H1 (cell line): ENCODE measurements around the gene PCDHGB7. TPM values are rescaled to one million over a fixed set of nuclear protein-coding genes. Genes with fewer than 3 reads are reported as not detected.

ENCODE experiments used
- CTCF ChIA-PET: fragments of 300-600 bp; sonication (Branson Sonifier 250); formaldehyde crosslinking; loops from one replicate; lab custom pipeline; 2021; ENCODE audit not compliant: partially characterized antibody; lab: Charles Lee
- POLR2A ChIA-PET: fragments of 300-600 bp; sonication (Branson Sonifier 250); formaldehyde crosslinking; loops from one replicate; lab custom pipeline; 2021; ENCODE audit warnings: inconsistent platforms; ENCODE audit not compliant: partially characterized antibody; lab: Charles Lee
- DNase-seq, 2 experiments: peaks; one replicate each; pipeline versions ENCODE4 v3.0.0 to v3.0.0-alpha.2; 2010 to 2022; ENCODE audit warnings: low spot score in 2 of 2, low read depth in 1 of 2, mixed read lengths in 1 of 2
- FAIRE-seq: peaks from 2 replicates; lab custom pipeline; 2011; peaks lifted over from hg19 to GRCh38; lab: Jason Lieb, UNC
- H2AFZ ChIP-seq: 2 replicates; pipeline ENCODE4 v1.8.1; 2012; ENCODE audit warnings: low read length, inconsistent platforms
- H2AK5ac ChIP-seq: 2 replicates; pipeline ENCODE4 v1.6.1; 2013; ENCODE audit warnings: low read depth, low read length
- H2BK120ac ChIP-seq: replicated peaks from 2 replicates; pipeline ENCODE3; 2013; ENCODE audit warnings: low read depth, low read length, inconsistent platforms
- H2BK12ac ChIP-seq: 2 replicates; pipeline ENCODE4 v1.6.1; 2013; ENCODE audit warnings: low read depth, low read length
- H2BK15ac ChIP-seq: 2 replicates; pipeline ENCODE4 v1.6.1; 2013; ENCODE audit warnings: low read length
- H2BK20ac ChIP-seq: 2 replicates; pipeline ENCODE4 v1.6.1; 2013; ENCODE audit warnings: low read length
- H2BK5ac ChIP-seq: 2 replicates; pipeline ENCODE4 v1.6.1; 2013; ENCODE audit warnings: low read depth, low read length
- H3K14ac ChIP-seq: 2 replicates; pipeline ENCODE4 v1.6.1; 2013; ENCODE audit warnings: inconsistent platforms; ENCODE audit not compliant: insufficient read length
- H3K18ac ChIP-seq: 2 replicates; pipeline ENCODE4 v1.6.1; 2013; ENCODE audit warnings: low read length; ENCODE audit errors: extremely low read depth
- H3K23ac ChIP-seq: 2 replicates; pipeline ENCODE4 v1.6.1; 2013; ENCODE audit warnings: inconsistent platforms; ENCODE audit not compliant: insufficient read length
- H3K23me2 ChIP-seq: 2 replicates; pipeline ENCODE4 v1.6.1; 2013; ENCODE audit warnings: low read depth, low read length
- H3K27ac ChIP-seq: 2 replicates; pipeline ENCODE4 v1.6.1; 2011; ENCODE audit warnings: low read depth, low read length, inconsistent platforms
- H3K27me3 ChIP-seq, 4 experiments: replicated peaks in 1 of 4; 1 replicate in 1 of 4; 2 replicates in 3 of 4; pipeline versions ENCODE4 v1.6.1 to v1.8.1; 2011 to 2013; ENCODE audit warnings: low read length in 3 of 4, mild to moderate bottlenecking in 3 of 4, inconsistent platforms in 2 of 4, mixed read lengths in 2 of 4, moderate library complexity in 1 of 4; ENCODE audit not compliant: control insufficient read depth in 3 of 4, insufficient read depth in 3 of 4; ENCODE audit errors: extremely low read depth in 1 of 4
- H3K36me3 ChIP-seq, 4 experiments: 2 replicates each; pipeline versions ENCODE4 v1.6.1 to v1.8.1; 2011 to 2013; ENCODE audit warnings: mild to moderate bottlenecking in 4 of 4, low read length in 3 of 4, moderate library complexity in 2 of 4, control low read depth in 1 of 4, inconsistent platforms in 1 of 4; ENCODE audit not compliant: insufficient read depth in 4 of 4, control insufficient read depth in 2 of 4
- H3K4ac ChIP-seq: replicated peaks from 2 replicates; pipeline ENCODE3; 2013; ENCODE audit warnings: low read length, low read depth, mixed read lengths, inconsistent platforms; ENCODE audit not compliant: insufficient read length
- H3K4me1 ChIP-seq, 4 experiments: replicated peaks in 1 of 4; 1 replicate in 1 of 4; 2 replicates in 3 of 4; pipeline versions ENCODE4 v1.6.1 to v1.8.1; 2011 to 2013; ENCODE audit warnings: low read length in 3 of 4, inconsistent platforms in 2 of 4, mixed read lengths in 1 of 4; ENCODE audit not compliant: insufficient read depth in 4 of 4, control insufficient read depth in 3 of 4
- H3K4me2 ChIP-seq, 2 experiments: 2 replicates each; pipeline versions ENCODE4 v1.6.1 to v1.8.1; 2011 to 2013; ENCODE audit warnings: low read depth in 2 of 2, low read length in 2 of 2, control low read depth in 1 of 2, inconsistent platforms in 1 of 2, mild to moderate bottlenecking in 1 of 2; ENCODE audit not compliant: insufficient read depth in 1 of 2
- H3K4me3 ChIP-seq, 4 experiments: fragments of 200-600, 300-600 bp in 1 of 4; sonication (generic), shearing (Covaris generic), sonication (Bioruptor Twin) in 1 of 4; 2 replicates each; pipeline versions ENCODE4 v1.5.1 to v1.8.1; 2011 to 2016; ENCODE audit warnings: low read length in 4 of 4, low read depth in 3 of 4, control low read depth in 2 of 4, inconsistent platforms in 2 of 4, mild to moderate bottlenecking in 2 of 4, mixed read lengths in 1 of 4, moderate library complexity in 1 of 4; ENCODE audit not compliant: insufficient read depth in 2 of 4; ENCODE audit errors: extremely low read depth in 1 of 4
- H3K56ac ChIP-seq: replicated peaks from 2 replicates; pipeline ENCODE3; 2013; ENCODE audit warnings: low read depth, mild to moderate bottlenecking, mixed read lengths, low read length, inconsistent platforms; ENCODE audit not compliant: insufficient read length
- H3K79me1 ChIP-seq: 2 replicates; pipeline ENCODE4 v1.6.1; 2013; ENCODE audit warnings: low read depth, low read length, control low read depth
- H3K79me2 ChIP-seq, 2 experiments: 2 replicates each; pipeline versions ENCODE4 v1.6.1 to v1.8.1; 2012 to 2013; ENCODE audit warnings: low read length in 2 of 2, mild to moderate bottlenecking in 2 of 2, inconsistent platforms in 1 of 2; ENCODE audit not compliant: insufficient read depth in 2 of 2, control insufficient read depth in 1 of 2
- H3K9ac ChIP-seq, 4 experiments: replicated peaks in 1 of 4; 1 replicate in 1 of 4; 2 replicates in 3 of 4; pipeline versions ENCODE4 v1.6.1 to v1.8.1; 2011 to 2013; ENCODE audit warnings: low read depth in 3 of 4, low read length in 3 of 4, control low read depth in 2 of 4, mild to moderate bottlenecking in 2 of 4, moderate library complexity in 2 of 4, inconsistent platforms in 1 of 4; ENCODE audit errors: extremely low read depth in 1 of 4
- H3K9me3 ChIP-seq, 2 experiments: 2 replicates each; pipeline versions ENCODE4 v1.6.1 to v1.8.1; 2012 to 2013; ENCODE audit warnings: mild to moderate bottlenecking in 2 of 2, moderate library complexity in 2 of 2, control low read depth in 1 of 2, inconsistent platforms in 1 of 2, low read depth in 1 of 2, low read length in 1 of 2, mixed read lengths in 1 of 2; ENCODE audit not compliant: insufficient read depth in 2 of 2
- H4K20me1 ChIP-seq, 2 experiments: replicated peaks in 1 of 2; 2 replicates each; pipeline versions ENCODE3 to v1.8.1; 2011 to 2013; ENCODE audit warnings: inconsistent platforms in 2 of 2, low read length in 2 of 2, mild to moderate bottlenecking in 1 of 2; ENCODE audit not compliant: insufficient read depth in 2 of 2, control insufficient read depth in 1 of 2
- H4K5ac ChIP-seq: 2 replicates; pipeline ENCODE4 v1.6.1; 2013; ENCODE audit warnings: low read length, low read depth, mixed read lengths, inconsistent platforms; ENCODE audit not compliant: insufficient read length
- H4K8ac ChIP-seq: 2 replicates; pipeline ENCODE4 v1.8.0; 2013; ENCODE audit warnings: mild to moderate bottlenecking, moderate library complexity, low read length, inconsistent platforms; ENCODE audit not compliant: insufficient read depth; ENCODE audit errors: extremely low read depth
- H4K91ac ChIP-seq: replicated peaks from 2 replicates; pipeline ENCODE3; 2013; ENCODE audit warnings: low read length, mixed read lengths, inconsistent platforms; ENCODE audit not compliant: insufficient read length
- CEBPB ChIP-seq: IDR thresholded peaks from 2 replicates; pipeline ENCODE4 v1.6.1; 2012; ENCODE audit warnings: low read depth, low read length
- CHD2 ChIP-seq: IDR thresholded peaks from 2 replicates; pipeline ENCODE4 v1.6.1; 2012; ENCODE audit warnings: low read length, improper control_type of control experiment
- CTCF ChIP-seq, 3 experiments: IDR thresholded peaks; 1 replicate in 2 of 3; 2 replicates in 1 of 3; pipeline versions ENCODE4 v1.5.1 to v1.6.1; 2011; ENCODE audit warnings: low read length in 3 of 3, mild to moderate bottlenecking in 3 of 3, inconsistent platforms in 2 of 3, low read depth in 1 of 3, moderate library complexity in 1 of 3; ENCODE audit not compliant: insufficient read depth in 1 of 3; ENCODE audit errors: control extremely low read depth in 1 of 3
- MAFK ChIP-seq: IDR thresholded peaks from 2 replicates; pipeline ENCODE4 v1.6.1; 2012; ENCODE audit warnings: low read depth, mild to moderate bottlenecking, improper control_type of control experiment, low read length
- NANOG ChIP-seq: IDR thresholded peaks from 2 replicates; pipeline ENCODE4 v1.6.1; 2011; ENCODE audit warnings: low read length, low read depth, mild to moderate bottlenecking, inconsistent platforms; ENCODE audit not compliant: insufficient read depth, poor library complexity, severe bottlenecking
- POLR2A ChIP-seq, 2 experiments: IDR thresholded peaks; 1 replicate in 1 of 2; 2 replicates in 1 of 2; pipeline ENCODE4 v1.6.1; 2011; ENCODE audit warnings: low read depth in 2 of 2, low read length in 2 of 2, mild to moderate bottlenecking in 2 of 2; ENCODE audit errors: control extremely low read depth in 1 of 2
- RBBP5 ChIP-seq: IDR thresholded peaks from 2 replicates; pipeline ENCODE4 v1.7.1; 2012; ENCODE audit warnings: low read depth, mild to moderate bottlenecking, inconsistent platforms, low read length, moderate library complexity, borderline replicate concordance
- RXRA ChIP-seq: IDR thresholded peaks from 2 replicates; pipeline ENCODE4 v1.6.1; 2011; ENCODE audit warnings: low read depth, mild to moderate bottlenecking, low read length, moderate library complexity; ENCODE audit not compliant: insufficient read depth
- SAP30 ChIP-seq: fragments of 300-600 bp; sonication (generic); IDR thresholded peaks from 2 replicates; pipeline ENCODE4 v1.7.1; 2012; ENCODE audit warnings: low read length, moderate library complexity, mild to moderate bottlenecking, inconsistent platforms; ENCODE audit not compliant: insufficient read depth, insufficient replicate concordance
- SP4 ChIP-seq: IDR thresholded peaks from 2 replicates; pipeline ENCODE4 v1.6.1; 2012; ENCODE audit warnings: low read length, inconsistent platforms
- TBP ChIP-seq: IDR thresholded peaks from 2 replicates; pipeline ENCODE4 v1.6.1; 2011; ENCODE audit warnings: low read depth, low read length, improper control_type of control experiment
- TCF12 ChIP-seq: IDR thresholded peaks from 2 replicates; pipeline ENCODE4 v1.6.1; 2011; ENCODE audit warnings: low read depth, mild to moderate bottlenecking, low read length
- WGBS, 2 experiments: shearing (Covaris generic) in 1 of 2; methylation state at CpG; one replicate each; pipeline versions ENCODE4 v1.1.6 to v1.1.7; 2013 to 2015; ENCODE audit warnings: low lambda C conversion rate in 2 of 2, mixed read lengths in 2 of 2, inconsistent platforms in 1 of 2, low coverage in 1 of 2, missing lambda C conversion rate in 1 of 2; ENCODE audit not compliant: insufficient replicate concordance in 2 of 2, insufficient coverage in 1 of 2, insufficient read length in 1 of 2; ENCODE audit errors: extremely low coverage in 1 of 2, missing lambda C conversion rate in 1 of 2; 5-methylcytosine and 5-hydroxymethylcytosine counted together
- polyA plus RNA-seq, 7 experiments: library from polyadenylated mRNA; depleted of rRNA in 3 of 7; stranded (reverse) in 5 of 7; unstranded in 2 of 7; fragments of >200 nt in 5 of 7; fragments of 200-250 nt in 2 of 7; gene quantifications; 1 replicate in 5 of 7; 2 replicates in 1 of 7; 4 replicates in 1 of 7; pipeline versions ENCODE4 v1.2.1 to v1.2.3, GENCODE V29; 2011 to 2013; ENCODE audit warnings: missing spikeins in 2 of 7, mixed read lengths in 2 of 7
- total RNA-seq: library from RNA; stranded (reverse); fragmentation: NEBNext Ultra II Directional; extraction: Animal tissue kit (Norgen Biotek cat#: 25700); gene quantifications from 2 replicates; pipeline ENCODE4 v1.2.1, GENCODE V29; 2021

PCDHGB7 gene
- total and polyA plus RNA-seq, 2 of the 8 experiments (the other 6 are each of a cell fraction or from before 2014, with no cell fraction given): 4.1 to 9.5 TPM

DNA sequence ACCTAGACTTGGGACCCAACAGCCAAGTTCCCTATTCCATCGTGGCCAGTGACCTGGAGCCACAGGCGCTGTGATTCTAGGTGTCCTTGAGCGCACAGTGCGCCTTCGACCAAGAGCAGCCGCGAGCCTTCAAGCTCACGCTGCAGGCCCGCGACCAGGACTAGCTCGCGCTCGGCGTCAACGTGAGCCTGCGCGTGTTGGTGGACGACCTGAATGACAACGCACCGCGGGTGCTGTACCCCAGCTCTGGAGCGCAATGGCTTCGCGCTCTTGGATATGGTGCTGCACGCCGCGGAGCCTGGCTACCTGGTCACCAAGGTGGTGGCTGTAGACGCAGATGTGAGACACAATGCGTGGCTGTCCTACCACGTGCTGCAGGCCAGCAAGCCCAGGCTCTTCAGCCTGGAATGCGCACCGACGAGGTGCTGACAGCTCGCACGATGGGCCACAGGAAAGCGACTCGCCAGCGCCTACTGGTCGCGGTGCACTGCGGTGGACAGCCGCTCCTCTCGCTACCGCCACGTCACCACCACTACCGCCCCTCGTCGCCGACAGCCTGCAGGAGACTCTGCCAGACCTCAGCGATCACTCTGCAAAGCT, 24.2 kb downstream of the PCDHGB7 start:
- Histone ChIP-seq H3K9me3 (peaks cover 2 to 6% of the 10 kb centered on the region in 2 experiments; a peak in 1 of 4 replicates), H2BK12ac (no peak overlapping the region)
- TF ChIP-seq RXRA: no peak
- no peak for TF ChIP-seq SP4
- no peak for TF ChIP-seq CEBPB
- no peak for TF ChIP-seq CTCF (IDR thresholded peaks at IDR 0.05; ENCODE audit: control extremely low read depth in 1 of 3, insufficient read depth in 1 of 3, low read depth in 1 of 3, low read length in 3 of 3)
- no peak for TF ChIP-seq TCF12
- TF ChIP-seq POLR2A (IDR thresholded peaks at IDR 0.05; ENCODE audit: control extremely low read depth in 1 of 2, low read depth in 2 of 2, low read length in 2 of 2): no peak
- TF ChIP-seq RBBP5: no peak
- no peak for TF ChIP-seq NANOG
- TF ChIP-seq MAFK: no peak
- no peak for TF ChIP-seq CHD2
- no peak for TF ChIP-seq TBP
- TF ChIP-seq SAP30: no peak

More for the DNA sequence above, 24.2 kb downstream of the PCDHGB7 start:
- Histone ChIP-seq H4K20me1 (peaks cover 0 to 2% of the 10 kb centered on the region in 2 experiments), H3K36me3 (no peaks in the 10 kb centered on the region), H2BK5ac (no peak overlapping the region), H2BK20ac (no peak overlapping the region), H3K4me3 (no peak overlapping the region), H3K9ac (no peak overlapping the region), H4K5ac (no peak overlapping the region), H3K79me2 (no peaks in the 10 kb centered on the region), H3K4me2 (no peak overlapping the region), H4K8ac (no peak overlapping the region), H3K23me2 (no peaks in the 10 kb centered on the region), H2AK5ac (0 out of 2 replicates have a peak overlapping the region, but pooled peaks have one; percentile 9), H2AFZ (no peak overlapping the region), H2BK120ac (no peak overlapping the region), H3K79me1 (no peaks in the 10 kb centered on the region), H3K56ac (no peak overlapping the region), H3K18ac (no peak overlapping the region), H3K27me3 (no peaks in the 10 kb centered on the region), H3K4ac (no peak overlapping the region), H3K23ac (no peak overlapping the region), H4K91ac (no peak overlapping the region), H3K14ac (no peak overlapping the region), H3K27ac (no peak overlapping the region), H3K4me1 (no peaks in the 10 kb centered on the region), H2BK15ac (no peak overlapping the region)
- WGBS, 2 experiments: 96% methylated on average over 41 of the region's 50 CpGs; no CpG with 5 or more reads in 1 of the 2 experiments
- CTCF ChIA-PET: interaction anchor here (0.5 to 2.8 kb wide), 11 partner anchors 14 to 1195 kb away, joined by 3 to 10 read pairs (median 3); partner anchors contain the start of gene PCDHGB6
- DNase-seq (no peak), FAIRE-seq (no peak)
- POLR2A ChIA-PET: no interaction called here
